Measurements from ENCODE around the gene UGCG. TPM values are rescaled to one million over a fixed set of nuclear protein-coding genes. Genes with fewer than 3 reads are reported as not detected.
A peak's percentile ranks its signal among the peaks of the same experiment; 100 is the strongest.

The UGCG gene
- total and polyA plus RNA-seq, 9 of the 15 experiments (the other 6 are each of a cell fraction or from before 2014, with no cell fraction given): 20.0 to 40.3 (median 29.2) TPM

DNA sequence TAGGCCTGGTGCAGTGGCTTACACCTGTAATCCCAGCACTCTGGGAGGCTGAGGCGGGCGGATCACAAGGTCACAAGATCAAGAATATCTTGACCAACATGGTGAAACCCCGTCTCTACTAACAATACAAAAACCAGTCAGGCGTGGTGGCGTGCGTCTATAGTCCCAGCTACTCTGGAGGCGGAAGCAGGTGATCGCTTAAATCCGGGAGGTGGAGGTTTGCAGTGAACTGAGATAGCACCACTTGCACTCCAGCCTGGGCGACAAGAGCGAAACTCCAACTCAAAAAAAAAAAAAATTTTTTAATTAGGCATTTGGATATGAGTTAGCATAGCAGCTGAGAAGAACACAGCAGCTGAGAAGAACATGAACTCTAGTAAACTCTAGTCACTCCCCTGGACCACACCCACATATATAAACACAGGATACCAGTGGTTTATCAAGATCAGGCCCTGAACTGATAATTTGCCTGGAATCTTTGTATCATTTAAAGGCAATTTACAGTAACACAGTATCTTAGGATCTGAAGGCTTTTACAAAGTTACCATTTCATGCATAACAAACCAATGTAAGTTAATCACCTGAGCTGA lies 4.6 kb upstream of the UGCG start (continued):
- TF ChIP-seq, protein P1, sequence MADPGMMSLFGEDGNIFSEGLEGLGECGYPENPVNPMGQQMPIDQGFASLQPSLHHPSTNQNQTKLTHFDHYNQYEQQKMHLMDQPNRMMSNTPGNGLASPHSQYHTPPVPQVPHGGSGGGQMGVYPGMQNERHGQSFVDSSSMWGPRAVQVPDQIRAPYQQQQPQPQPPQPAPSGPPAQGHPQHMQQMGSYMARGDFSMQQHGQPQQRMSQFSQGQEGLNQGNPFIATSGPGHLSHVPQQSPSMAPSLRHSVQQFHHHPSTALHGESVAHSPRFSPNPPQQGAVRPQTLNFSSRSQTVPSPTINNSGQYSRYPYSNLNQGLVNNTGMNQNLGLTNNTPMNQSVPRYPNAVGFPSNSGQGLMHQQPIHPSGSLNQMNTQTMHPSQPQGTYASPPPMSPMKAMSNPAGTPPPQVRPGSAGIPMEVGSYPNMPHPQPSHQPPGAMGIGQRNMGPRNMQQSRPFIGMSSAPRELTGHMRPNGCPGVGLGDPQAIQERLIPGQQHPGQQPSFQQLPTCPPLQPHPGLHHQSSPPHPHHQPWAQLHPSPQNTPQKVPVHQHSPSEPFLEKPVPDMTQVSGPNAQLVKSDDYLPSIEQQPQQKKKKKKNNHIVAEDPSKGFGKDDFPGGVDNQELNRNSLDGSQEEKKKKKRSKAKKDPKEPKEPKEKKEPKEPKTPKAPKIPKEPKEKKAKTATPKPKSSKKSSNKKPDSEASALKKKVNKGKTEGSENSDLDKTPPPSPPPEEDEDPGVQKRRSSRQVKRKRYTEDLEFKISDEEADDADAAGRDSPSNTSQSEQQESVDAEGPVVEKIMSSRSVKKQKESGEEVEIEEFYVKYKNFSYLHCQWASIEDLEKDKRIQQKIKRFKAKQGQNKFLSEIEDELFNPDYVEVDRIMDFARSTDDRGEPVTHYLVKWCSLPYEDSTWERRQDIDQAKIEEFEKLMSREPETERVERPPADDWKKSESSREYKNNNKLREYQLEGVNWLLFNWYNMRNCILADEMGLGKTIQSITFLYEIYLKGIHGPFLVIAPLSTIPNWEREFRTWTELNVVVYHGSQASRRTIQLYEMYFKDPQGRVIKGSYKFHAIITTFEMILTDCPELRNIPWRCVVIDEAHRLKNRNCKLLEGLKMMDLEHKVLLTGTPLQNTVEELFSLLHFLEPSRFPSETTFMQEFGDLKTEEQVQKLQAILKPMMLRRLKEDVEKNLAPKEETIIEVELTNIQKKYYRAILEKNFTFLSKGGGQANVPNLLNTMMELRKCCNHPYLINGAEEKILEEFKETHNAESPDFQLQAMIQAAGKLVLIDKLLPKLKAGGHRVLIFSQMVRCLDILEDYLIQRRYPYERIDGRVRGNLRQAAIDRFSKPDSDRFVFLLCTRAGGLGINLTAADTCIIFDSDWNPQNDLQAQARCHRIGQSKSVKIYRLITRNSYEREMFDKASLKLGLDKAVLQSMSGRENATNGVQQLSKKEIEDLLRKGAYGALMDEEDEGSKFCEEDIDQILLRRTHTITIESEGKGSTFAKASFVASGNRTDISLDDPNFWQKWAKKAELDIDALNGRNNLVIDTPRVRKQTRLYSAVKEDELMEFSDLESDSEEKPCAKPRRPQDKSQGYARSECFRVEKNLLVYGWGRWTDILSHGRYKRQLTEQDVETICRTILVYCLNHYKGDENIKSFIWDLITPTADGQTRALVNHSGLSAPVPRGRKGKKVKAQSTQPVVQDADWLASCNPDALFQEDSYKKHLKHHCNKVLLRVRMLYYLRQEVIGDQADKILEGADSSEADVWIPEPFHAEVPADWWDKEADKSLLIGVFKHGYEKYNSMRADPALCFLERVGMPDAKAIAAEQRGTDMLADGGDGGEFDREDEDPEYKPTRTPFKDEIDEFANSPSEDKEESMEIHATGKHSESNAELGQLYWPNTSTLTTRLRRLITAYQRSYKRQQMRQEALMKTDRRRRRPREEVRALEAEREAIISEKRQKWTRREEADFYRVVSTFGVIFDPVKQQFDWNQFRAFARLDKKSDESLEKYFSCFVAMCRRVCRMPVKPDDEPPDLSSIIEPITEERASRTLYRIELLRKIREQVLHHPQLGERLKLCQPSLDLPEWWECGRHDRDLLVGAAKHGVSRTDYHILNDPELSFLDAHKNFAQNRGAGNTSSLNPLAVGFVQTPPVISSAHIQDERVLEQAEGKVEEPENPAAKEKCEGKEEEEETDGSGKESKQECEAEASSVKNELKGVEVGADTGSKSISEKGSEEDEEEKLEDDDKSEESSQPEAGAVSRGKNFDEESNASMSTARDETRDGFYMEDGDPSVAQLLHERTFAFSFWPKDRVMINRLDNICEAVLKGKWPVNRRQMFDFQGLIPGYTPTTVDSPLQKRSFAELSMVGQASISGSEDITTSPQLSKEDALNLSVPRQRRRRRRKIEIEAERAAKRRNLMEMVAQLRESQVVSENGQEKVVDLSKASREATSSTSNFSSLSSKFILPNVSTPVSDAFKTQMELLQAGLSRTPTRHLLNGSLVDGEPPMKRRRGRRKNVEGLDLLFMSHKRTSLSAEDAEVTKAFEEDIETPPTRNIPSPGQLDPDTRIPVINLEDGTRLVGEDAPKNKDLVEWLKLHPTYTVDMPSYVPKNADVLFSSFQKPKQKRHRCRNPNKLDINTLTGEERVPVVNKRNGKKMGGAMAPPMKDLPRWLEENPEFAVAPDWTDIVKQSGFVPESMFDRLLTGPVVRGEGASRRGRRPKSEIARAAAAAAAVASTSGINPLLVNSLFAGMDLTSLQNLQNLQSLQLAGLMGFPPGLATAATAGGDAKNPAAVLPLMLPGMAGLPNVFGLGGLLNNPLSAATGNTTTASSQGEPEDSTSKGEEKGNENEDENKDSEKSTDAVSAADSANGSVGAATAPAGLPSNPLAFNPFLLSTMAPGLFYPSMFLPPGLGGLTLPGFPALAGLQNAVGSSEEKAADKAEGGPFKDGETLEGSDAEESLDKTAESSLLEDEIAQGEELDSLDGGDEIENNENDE (IDR thresholded peaks at IDR 0.05; ENCODE audit: low read depth, low read length): no peak
- TF ChIP-seq, protein P2, sequence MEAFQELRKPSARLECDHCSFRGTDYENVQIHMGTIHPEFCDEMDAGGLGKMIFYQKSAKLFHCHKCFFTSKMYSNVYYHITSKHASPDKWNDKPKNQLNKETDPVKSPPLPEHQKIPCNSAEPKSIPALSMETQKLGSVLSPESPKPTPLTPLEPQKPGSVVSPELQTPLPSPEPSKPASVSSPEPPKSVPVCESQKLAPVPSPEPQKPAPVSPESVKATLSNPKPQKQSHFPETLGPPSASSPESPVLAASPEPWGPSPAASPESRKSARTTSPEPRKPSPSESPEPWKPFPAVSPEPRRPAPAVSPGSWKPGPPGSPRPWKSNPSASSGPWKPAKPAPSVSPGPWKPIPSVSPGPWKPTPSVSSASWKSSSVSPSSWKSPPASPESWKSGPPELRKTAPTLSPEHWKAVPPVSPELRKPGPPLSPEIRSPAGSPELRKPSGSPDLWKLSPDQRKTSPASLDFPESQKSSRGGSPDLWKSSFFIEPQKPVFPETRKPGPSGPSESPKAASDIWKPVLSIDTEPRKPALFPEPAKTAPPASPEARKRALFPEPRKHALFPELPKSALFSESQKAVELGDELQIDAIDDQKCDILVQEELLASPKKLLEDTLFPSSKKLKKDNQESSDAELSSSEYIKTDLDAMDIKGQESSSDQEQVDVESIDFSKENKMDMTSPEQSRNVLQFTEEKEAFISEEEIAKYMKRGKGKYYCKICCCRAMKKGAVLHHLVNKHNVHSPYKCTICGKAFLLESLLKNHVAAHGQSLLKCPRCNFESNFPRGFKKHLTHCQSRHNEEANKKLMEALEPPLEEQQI (IDR thresholded peaks at IDR 0.05): no peak
- TF ChIP-seq POLR3A (IDR thresholded peaks at IDR 0.05; ENCODE audit: borderline replicate concordance, extremely low read depth, insufficient read depth, insufficient read length) (no peak), TRIM24 (IDR thresholded peaks at IDR 0.05) (peak in 1 of 2 experiments; percentile 71; a peak in 2 of 4 replicates), SIX5 (IDR thresholded peaks at IDR 0.05; ENCODE audit: borderline replicate concordance in 1 of 2, insufficient read depth in 1 of 2, low read depth in 1 of 2, low read length in 2 of 2) (no peak)
- TF ChIP-seq, protein P3, sequence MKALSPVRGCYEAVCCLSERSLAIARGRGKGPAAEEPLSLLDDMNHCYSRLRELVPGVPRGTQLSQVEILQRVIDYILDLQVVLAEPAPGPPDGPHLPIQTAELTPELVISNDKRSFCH (CRISPR knock-in tag; IDR thresholded peaks at IDR 0.05): no peak
- TF ChIP-seq, protein P3 (tag; IDR thresholded peaks at IDR 0.05): no peak
- TF ChIP-seq, protein P4, sequence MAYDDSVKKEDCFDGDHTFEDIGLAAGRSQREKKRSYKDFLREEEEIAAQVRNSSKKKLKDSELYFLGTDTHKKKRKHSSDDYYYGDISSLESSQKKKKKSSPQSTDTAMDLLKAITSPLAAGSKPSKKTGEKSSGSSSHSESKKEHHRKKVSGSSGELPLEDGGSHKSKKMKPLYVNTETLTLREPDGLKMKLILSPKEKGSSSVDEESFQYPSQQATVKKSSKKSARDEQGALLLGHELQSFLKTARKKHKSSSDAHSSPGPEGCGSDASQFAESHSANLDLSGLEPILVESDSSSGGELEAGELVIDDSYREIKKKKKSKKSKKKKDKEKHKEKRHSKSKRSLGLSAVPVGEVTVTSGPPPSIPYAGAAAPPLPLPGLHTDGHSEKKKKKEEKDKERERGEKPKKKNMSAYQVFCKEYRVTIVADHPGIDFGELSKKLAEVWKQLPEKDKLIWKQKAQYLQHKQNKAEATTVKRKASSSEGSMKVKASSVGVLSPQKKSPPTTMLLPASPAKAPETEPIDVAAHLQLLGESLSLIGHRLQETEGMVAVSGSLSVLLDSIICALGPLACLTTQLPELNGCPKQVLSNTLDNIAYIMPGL (CRISPR knock-in tag; IDR thresholded peaks at IDR 0.05): no peak
- TF ChIP-seq, protein P5, sequence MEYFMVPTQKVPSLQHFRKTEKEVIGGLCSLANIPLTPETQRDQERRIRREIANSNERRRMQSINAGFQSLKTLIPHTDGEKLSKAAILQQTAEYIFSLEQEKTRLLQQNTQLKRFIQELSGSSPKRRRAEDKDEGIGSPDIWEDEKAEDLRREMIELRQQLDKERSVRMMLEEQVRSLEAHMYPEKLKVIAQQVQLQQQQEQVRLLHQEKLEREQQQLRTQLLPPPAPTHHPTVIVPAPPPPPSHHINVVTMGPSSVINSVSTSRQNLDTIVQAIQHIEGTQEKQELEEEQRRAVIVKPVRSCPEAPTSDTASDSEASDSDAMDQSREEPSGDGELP (CRISPR knock-in tag; IDR thresholded peaks at IDR 0.05; ENCODE audit: borderline replicate concordance): peak; percentile 75
